Neural progenitor cell (in vitro differentiated cells): ENCODE results near the gene FGFR4.

Experiments
- EZH2phosphoT487 ChIP-seq: fragments of 200-600 bp; sonication (generic); IDR thresholded peaks from 2 replicates; pipeline ENCODE4 v1.6.1; 2017; ENCODE audit warnings: antibody characterized with exemption
- TF ChIP-seq, protein P1 (sequence below): fragments of 200-600 bp; sonication (generic); IDR thresholded peaks from 2 replicates; pipeline ENCODE4 v1.5.1; 2017; ENCODE audit warnings: antibody characterized with exemption, mild to moderate bottlenecking

DNA sequence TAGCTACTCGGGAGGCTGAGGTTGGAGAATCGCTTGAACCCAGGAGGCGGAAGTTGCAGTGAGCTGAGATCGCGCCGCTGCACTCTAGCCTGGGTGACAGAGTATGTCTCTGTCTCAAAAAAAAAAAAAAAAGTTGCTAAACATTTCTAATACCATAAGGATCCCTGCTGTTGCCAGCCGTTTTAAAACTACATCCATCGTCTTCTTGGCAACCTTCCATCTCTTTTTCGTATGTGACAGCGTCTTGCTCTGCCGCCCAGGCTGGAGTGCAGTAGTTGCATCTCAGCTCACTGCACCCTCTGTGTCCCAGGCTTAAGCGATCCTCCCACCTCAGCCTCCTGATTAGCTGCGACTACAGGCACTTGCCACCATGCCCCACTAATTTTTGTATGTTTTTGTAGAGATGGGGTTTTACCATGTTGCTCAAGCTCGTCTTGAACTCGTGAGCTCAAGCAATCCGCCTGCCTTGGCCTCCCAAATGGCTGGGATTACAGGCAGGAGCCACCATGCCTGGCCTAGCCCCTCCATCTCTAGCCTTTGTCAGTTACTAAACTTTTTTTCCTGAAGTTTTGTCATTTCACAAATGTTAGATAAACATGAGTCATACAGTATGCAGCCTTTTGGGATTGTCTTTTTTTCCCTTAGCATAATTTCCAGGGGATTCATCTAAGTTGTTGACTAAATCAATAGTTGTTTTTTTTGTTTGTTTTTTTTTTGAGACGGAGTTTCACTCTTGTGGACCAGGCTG, 60.4 kb downstream of the FGFR4 start:
- TF ChIP-seq, protein P1, sequence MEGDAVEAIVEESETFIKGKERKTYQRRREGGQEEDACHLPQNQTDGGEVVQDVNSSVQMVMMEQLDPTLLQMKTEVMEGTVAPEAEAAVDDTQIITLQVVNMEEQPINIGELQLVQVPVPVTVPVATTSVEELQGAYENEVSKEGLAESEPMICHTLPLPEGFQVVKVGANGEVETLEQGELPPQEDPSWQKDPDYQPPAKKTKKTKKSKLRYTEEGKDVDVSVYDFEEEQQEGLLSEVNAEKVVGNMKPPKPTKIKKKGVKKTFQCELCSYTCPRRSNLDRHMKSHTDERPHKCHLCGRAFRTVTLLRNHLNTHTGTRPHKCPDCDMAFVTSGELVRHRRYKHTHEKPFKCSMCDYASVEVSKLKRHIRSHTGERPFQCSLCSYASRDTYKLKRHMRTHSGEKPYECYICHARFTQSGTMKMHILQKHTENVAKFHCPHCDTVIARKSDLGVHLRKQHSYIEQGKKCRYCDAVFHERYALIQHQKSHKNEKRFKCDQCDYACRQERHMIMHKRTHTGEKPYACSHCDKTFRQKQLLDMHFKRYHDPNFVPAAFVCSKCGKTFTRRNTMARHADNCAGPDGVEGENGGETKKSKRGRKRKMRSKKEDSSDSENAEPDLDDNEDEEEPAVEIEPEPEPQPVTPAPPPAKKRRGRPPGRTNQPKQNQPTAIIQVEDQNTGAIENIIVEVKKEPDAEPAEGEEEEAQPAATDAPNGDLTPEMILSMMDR: no peak
- no peak for TF ChIP-seq EZH2phosphoT487
